ENCODE measurements around the gene RC3H1.
"Not testable (repeated sequence)": the region's sequence is repeated elsewhere in the genome, so short reads cannot be mapped to it uniquely, and the experiment has no call there.

Gene RC3H1

GRCh38 chr1:174055797-174056196 is 33.6 kb upstream of the RC3H1 start:
- H3K36me3 ChIP-seq (ENCODE audit: control insufficient read depth in 2 of 2, insufficient read depth in 1 of 2, low read length in 2 of 2); H3K9me3 ChIP-seq (ENCODE audit: control insufficient read depth, insufficient read depth, low read depth, low read length); H3K4me3 ChIP-seq (ENCODE audit: low read depth, low read length); H3K27ac ChIP-seq (ENCODE audit: extremely low read depth, low read depth, low read length); POLR2A ChIA-PET; CTCF ChIA-PET; H3K4me1 ChIP-seq (ENCODE audit: control insufficient read depth, insufficient read depth, low read length): not testable (repeated sequence)

GRCh38 chr1:174053826-174054225 is 31.7 kb upstream of the RC3H1 start:
- Histone ChIP-seq H3K4me1 (ENCODE audit: control insufficient read depth, insufficient read depth, low read length) (no peaks in the 10 kb centered on the region), H3K9me3 (ENCODE audit: control insufficient read depth, insufficient read depth, low read depth, low read length) (no peaks in the 10 kb centered on the region), H3K36me3 (ENCODE audit: control insufficient read depth in 2 of 2, insufficient read depth in 1 of 2, low read length in 2 of 2) (no peaks in the 10 kb centered on the region), H3K4me3 (ENCODE audit: low read depth, low read length) (no peak overlapping the region), H3K27ac (ENCODE audit: extremely low read depth, low read depth, low read length) (no peak overlapping the region)
- ChIA-PET POLR2A (no interaction called here), CTCF (interaction anchor here (0.6 kb wide), 2 partner anchors 37 to 242 kb away, joined by 3 read pairs; no protein-coding TSS in a partner anchor)
- TF ChIP-seq ZNF560 (tag by site-specific recombination; IDR thresholded peaks at IDR 0.05; ENCODE audit: borderline replicate concordance) (no peak), TRIM28 (IDR thresholded peaks at IDR 0.05; ENCODE audit: borderline replicate concordance, low read length) (no peak), ZFP3 (tag by site-specific recombination; IDR thresholded peaks at IDR 0.05; ENCODE audit: low read depth) (no peak), ZNF398 (tag by site-specific recombination; IDR thresholded peaks at IDR 0.05) (no peak), ZNF514 (tag by site-specific recombination; IDR thresholded peaks at IDR 0.05) (no peak), ZBTB6 (tag by site-specific recombination; IDR thresholded peaks at IDR 0.05) (no peak), ZNF10 (tag by site-specific recombination; IDR thresholded peaks at IDR 0.05) (no peak)

- TF ChIP-seq ZNF324 (tag by site-specific recombination; IDR thresholded peaks at IDR 0.05) (no peak), ZFP69B (tag by site-specific recombination; IDR thresholded peaks at IDR 0.05) (no peak), ZSCAN30 (tag by site-specific recombination; IDR thresholded peaks at IDR 0.05) (no peak), ZNF585B (tag by site-specific recombination; IDR thresholded peaks at IDR 0.05) (no peak)
- Histone ChIP-seq H3K36me3 (ENCODE audit: control insufficient read depth in 2 of 2, insufficient read depth in 1 of 2, low read length in 2 of 2) (no peaks in the 10 kb centered on the region), H3K4me3 (ENCODE audit: low read depth, low read length) (no peak overlapping the region), H3K27ac (ENCODE audit: extremely low read depth, low read depth, low read length) (no peak overlapping the region), H3K9me3 (ENCODE audit: control insufficient read depth, insufficient read depth, low read depth, low read length) (no peaks in the 10 kb centered on the region), H3K4me1 (ENCODE audit: control insufficient read depth, insufficient read depth, low read length) (no peaks in the 10 kb centered on the region)
- CTCF ChIA-PET, result no interaction called here
- POLR2A ChIA-PET, result no interaction called here
These were observed 30.5 kb upstream of the RC3H1 start for GRCh38 chr1:174052621-174053020.

GRCh38 chr1:174051956-174052355 is 29.8 kb upstream of the RC3H1 start:
- CTCF ChIA-PET, result no interaction called here

More at GRCh38 chr1:174051956-174052355, 29.8 kb upstream of the RC3H1 start:
- no peaks in the 10 kb centered on the region for H3K36me3 ChIP-seq (ENCODE audit: control insufficient read depth in 2 of 2, insufficient read depth in 1 of 2, low read length in 2 of 2)
- no peak for TF ChIP-seq ZNF473 (tag by site-specific recombination; IDR thresholded peaks at IDR 0.05)
- no peak for TF ChIP-seq ZNF248 (tag by site-specific recombination; IDR thresholded peaks at IDR 0.05)
- no peak for TF ChIP-seq ZNF837 (tag by site-specific recombination; IDR thresholded peaks at IDR 0.05)
- TF ChIP-seq ZNF155 (tag by site-specific recombination; IDR thresholded peaks at IDR 0.05), result no peak
- TF ChIP-seq BCL6B (tag by site-specific recombination; IDR thresholded peaks at IDR 0.05), result no peak
- TF ChIP-seq ZNF654 (tag by site-specific recombination; IDR thresholded peaks at IDR 0.05; ENCODE audit: low read depth), result no peak
- no peak for TF ChIP-seq OSR2 (tag by site-specific recombination; IDR thresholded peaks at IDR 0.05)
- no peak for TF ChIP-seq ZBTB49 (tag by site-specific recombination; IDR thresholded peaks at IDR 0.05; ENCODE audit: low read depth)
- no peak for TF ChIP-seq ZNF585B (tag by site-specific recombination; IDR thresholded peaks at IDR 0.05)
- TF ChIP-seq ZNF514 (tag by site-specific recombination; IDR thresholded peaks at IDR 0.05), result no peak
- no peak for TF ChIP-seq ZXDB (tag by site-specific recombination; IDR thresholded peaks at IDR 0.05)
- no peak for TF ChIP-seq ZEB2 (tag by site-specific recombination; IDR thresholded peaks at IDR 0.05)
- TF ChIP-seq ZNF175 (tag by site-specific recombination; IDR thresholded peaks at IDR 0.05), result no peak
- no peak for TF ChIP-seq ZNF433 (tag by site-specific recombination; IDR thresholded peaks at IDR 0.05; ENCODE audit: low read depth)
- no peak for TF ChIP-seq ZNF37A (tag by site-specific recombination; IDR thresholded peaks at IDR 0.05)
- no peaks in the 10 kb centered on the region for H3K4me1 ChIP-seq (ENCODE audit: control insufficient read depth, insufficient read depth, low read length)
- POLR2A ChIA-PET, result interaction anchor here (0.7 kb wide), 1 partner anchor 201 kb away, joined by 3 read pairs; no protein-coding TSS in a partner anchor
- H3K27ac ChIP-seq (ENCODE audit: extremely low read depth, low read depth, low read length), result no peak overlapping the region
- H3K4me3 ChIP-seq (ENCODE audit: low read depth, low read length), result no peak overlapping the region
- H3K9me3 ChIP-seq (ENCODE audit: control insufficient read depth, insufficient read depth, low read depth, low read length), result no peaks in the 10 kb centered on the region
